Activated T-helper 1 cell treated with anti-CD3 and anti-CD28 coated beads, Interleukin-12 subunit alpha, Interleukin-12 subunit beta, Interleukin-2, Interleukin-4 antibody, amounts not matched to agents 30 ng/mL and 10 ng/mL and 1 ng/mL, durations not matched to agents 14 hours and 24 hours and 36 hours (primary cell): Measurements from ENCODE around the gene RBM19. TPM values are rescaled to one million over a fixed set of nuclear protein-coding genes. Genes with fewer than 3 reads are reported as not detected.
"Not testable (repeated sequence)": the region's sequence is repeated elsewhere in the genome, so short reads cannot be mapped to it uniquely, and the experiment has no call there.

Experiments
- DNase-seq: peaks from one replicate; pipeline ENCODE4 v3.0.0; 2021; ENCODE audit warnings: low spot score
- H3K27ac Mint-ChIP-seq: one replicate; pipeline ENCODE4 v1.8.0; 2021; ENCODE audit warnings: mild to moderate bottlenecking, mixed read lengths
- H3K27me3 Mint-ChIP-seq: one replicate; pipeline ENCODE4 v1.8.0; 2022; ENCODE audit warnings: mild to moderate bottlenecking, moderate library complexity, mixed read lengths; ENCODE audit not compliant: insufficient read depth
- H3K36me3 Mint-ChIP-seq: one replicate; pipeline ENCODE4 v1.8.0; 2021; ENCODE audit warnings: low read depth, mixed read lengths
- H3K4me1 Mint-ChIP-seq: one replicate; pipeline ENCODE4 v1.8.0; 2021; ENCODE audit warnings: low read depth, mixed read lengths
- H3K4me3 Mint-ChIP-seq: one replicate; pipeline ENCODE4 v1.8.0; 2021; ENCODE audit warnings: mild to moderate bottlenecking, moderate library complexity, mixed read lengths
- H3K9me3 Mint-ChIP-seq: one replicate; pipeline ENCODE4 v1.8.0; 2021; ENCODE audit warnings: mixed read lengths
- intact Hi-C: fragments of 100-400 bp; cut with micrococcal nuclease; formaldehyde crosslinking; loops from one replicate; pipeline ENCODE4 v1.15.1; 2024
- total RNA-seq: library from RNA; stranded (reverse); gene quantifications from 2 replicates; pipeline ENCODE4 v1.2.3, GENCODE V29; 2022

Gene RBM19
- total RNA-seq, 1 donor from 2014 or later = 102 TPM

- no peak for DNase-seq
- Mint-ChIP-seq H3K4me1 (no peaks in the 10 kb centered on the region), H3K4me3 (no peak overlapping the region), H3K27me3 (no peaks in the 10 kb centered on the region), H3K36me3 (peaks cover 1% of the 10 kb centered on the region), H3K27ac (no peak overlapping the region), H3K9me3 (no peaks in the 10 kb centered on the region)
- intact Hi-C loops = no loop called here
Observed at GRCh38 chr12:113823016-113823415, 143.1 kb downstream of the RBM19 start.

DNA sequence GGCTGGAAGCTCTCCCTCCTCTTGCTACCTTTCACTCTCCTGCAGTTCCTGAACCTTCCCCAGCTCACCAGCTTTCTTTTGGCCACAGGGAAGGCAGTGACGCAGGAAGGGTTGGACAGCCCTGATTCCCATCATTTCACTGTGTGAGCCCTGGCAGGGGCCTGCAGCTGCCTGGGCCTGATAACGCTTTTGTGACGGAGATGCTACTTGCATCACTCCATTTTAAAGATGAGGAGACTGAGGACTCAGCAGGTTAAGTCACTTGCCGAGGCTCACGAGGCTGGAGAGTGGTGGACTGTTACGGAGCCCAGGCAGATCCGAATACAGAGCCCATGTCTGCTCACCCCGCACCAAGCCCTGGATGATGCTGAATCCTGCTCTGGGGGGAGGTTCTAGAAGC lies 145.3 kb downstream of the RBM19 start:
- Mint-ChIP-seq H3K4me3 (no peak overlapping the region), H3K36me3 (peaks cover 2% of the 10 kb centered on the region), H3K9me3 (no peaks in the 10 kb centered on the region), H3K27ac (no peak overlapping the region), H3K4me1 (no peaks in the 10 kb centered on the region), H3K27me3 (no peaks in the 10 kb centered on the region)
- no peak for DNase-seq
- intact Hi-C loops = no loop called here

DNA sequence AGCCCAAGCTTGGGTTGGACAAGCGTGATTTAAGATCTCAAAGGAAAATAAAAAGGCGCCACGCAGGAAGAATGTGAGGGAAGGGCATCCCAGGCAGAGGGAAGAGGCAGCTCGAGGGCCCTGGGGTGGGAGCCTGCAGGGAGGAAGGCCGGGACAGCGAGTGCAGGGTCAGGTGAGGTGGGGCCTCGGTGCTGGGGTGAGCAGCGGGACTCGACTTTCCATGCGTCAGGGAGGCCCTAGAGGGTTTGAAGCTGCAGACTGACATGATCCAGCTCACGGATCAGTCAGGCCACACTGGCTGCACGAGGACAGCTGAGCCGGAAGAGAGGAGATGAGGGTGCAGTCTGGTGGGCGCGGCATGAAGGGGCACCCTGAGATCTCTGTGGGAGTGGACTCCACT lies 145.8 kb downstream of the RBM19 start:
- H3K4me3 Mint-ChIP-seq = no peak overlapping the region
- H3K9me3 Mint-ChIP-seq = no peaks in the 10 kb centered on the region
- H3K36me3 Mint-ChIP-seq = peaks cover 2% of the 10 kb centered on the region
- H3K4me1 Mint-ChIP-seq = no peaks in the 10 kb centered on the region
- no peaks in the 10 kb centered on the region for H3K27me3 Mint-ChIP-seq
- no peak for DNase-seq
- no peak overlapping the region for H3K27ac Mint-ChIP-seq
- intact Hi-C loops = no loop called here

DNA sequence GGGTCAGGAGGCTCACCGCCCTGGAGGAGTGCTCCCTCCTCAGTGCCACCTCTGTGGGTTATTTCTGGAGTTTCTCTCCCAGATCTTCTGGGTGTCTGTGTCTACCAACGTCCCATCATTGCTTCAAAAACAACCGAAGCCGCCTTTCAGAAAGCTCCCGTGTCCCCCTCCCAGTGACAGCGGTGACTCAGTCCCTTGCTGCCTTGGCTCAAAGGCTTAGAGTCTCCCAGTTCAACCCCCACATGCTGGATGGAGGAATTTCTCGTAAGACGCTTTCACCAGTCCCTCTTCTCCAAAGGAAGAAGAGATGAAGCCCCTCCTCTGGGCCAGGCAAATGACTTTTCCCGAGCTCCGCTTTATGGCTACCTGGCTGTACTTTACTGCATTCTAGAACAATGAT lies 146.6 kb downstream of the RBM19 start:
- Mint-ChIP-seq H3K27ac (no peak overlapping the region), H3K9me3 (no peaks in the 10 kb centered on the region), H3K27me3 (no peaks in the 10 kb centered on the region), H3K4me3 (no peak overlapping the region), H3K36me3 (peaks cover 2% of the 10 kb centered on the region), H3K4me1 (no peaks in the 10 kb centered on the region)
- no peak for DNase-seq
- intact Hi-C loops = no loop called here

DNA sequence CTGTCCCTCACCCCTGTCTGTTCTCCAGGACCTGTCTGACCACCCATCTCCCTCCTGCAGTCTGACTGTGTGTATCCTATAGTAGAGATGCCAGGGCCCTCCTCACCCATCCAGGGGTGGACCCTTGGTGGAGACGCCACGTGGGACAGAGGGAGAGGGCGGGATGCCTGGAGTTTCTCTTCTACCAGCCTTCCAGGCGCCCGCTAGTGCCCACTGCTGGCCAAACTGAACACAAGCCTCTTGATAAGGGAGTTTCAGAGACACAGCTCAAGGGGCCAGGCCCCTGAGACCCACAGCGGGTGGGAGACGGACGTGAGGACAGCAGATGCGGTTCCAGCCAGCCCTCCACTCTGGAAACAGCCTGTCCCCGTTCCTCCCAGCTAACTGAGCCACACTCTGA lies 147.3 kb downstream of the RBM19 start:
- DNase-seq = no peak
- no peak overlapping the region for H3K27ac Mint-ChIP-seq
- H3K27me3 Mint-ChIP-seq = no peaks in the 10 kb centered on the region
- H3K36me3 Mint-ChIP-seq = peaks cover 2% of the 10 kb centered on the region
- intact Hi-C loops = no loop called here
- H3K4me3 Mint-ChIP-seq = no peak overlapping the region
- H3K4me1 Mint-ChIP-seq = no peaks in the 10 kb centered on the region
- H3K9me3 Mint-ChIP-seq = no peaks in the 10 kb centered on the region

DNA sequence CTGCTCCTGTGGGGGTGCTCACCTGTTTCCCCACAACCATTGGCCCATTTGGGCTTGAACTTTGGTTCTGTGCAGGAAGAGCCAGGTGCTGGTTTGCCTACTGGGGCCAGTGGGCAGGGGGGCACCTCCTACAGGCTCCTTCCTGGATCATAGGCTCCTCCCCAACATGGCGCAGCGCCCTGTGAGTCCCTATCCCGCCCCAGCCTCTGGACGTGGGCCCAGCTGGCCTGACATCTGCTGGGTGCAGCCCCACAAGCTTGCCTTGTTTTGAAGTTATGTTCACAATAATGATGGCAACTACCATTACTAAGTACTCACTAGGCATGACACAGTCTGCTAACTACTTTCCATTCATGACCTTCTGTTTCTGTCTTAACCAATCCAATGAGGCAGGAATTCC lies 147.8 kb downstream of the RBM19 start:
- no peak for DNase-seq
- no peaks in the 10 kb centered on the region for H3K4me1 Mint-ChIP-seq
- intact Hi-C loops = no loop called here
- H3K27ac Mint-ChIP-seq = no peak overlapping the region
- no peaks in the 10 kb centered on the region for H3K27me3 Mint-ChIP-seq
- H3K4me3 Mint-ChIP-seq = no peak overlapping the region
- H3K36me3 Mint-ChIP-seq = peaks cover 2% of the 10 kb centered on the region
- H3K9me3 Mint-ChIP-seq = no peaks in the 10 kb centered on the region

DNA sequence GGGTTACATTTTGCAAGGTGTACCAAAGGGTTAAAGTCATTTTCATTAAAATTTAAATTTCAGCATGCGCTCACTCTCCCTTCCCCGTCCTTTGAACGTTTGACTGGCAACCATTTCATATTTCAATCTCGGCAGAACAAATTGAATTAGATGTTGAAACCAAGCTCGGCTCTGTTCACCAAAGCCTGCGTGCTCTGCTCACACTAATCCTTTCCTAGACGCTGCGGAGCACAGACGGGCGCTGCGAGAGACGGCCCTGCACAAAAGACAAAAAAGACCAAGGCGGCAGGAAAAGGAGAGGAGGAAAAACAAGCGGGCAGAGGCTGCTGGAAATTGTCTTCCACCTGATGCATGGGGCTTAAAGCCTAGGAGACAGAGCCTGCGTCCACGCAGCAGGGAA lies 149.3 kb downstream of the RBM19 start:
- intact Hi-C loops = no loop called here
- no peak for DNase-seq
- H3K36me3 Mint-ChIP-seq = peaks cover 2% of the 10 kb centered on the region
- H3K9me3 Mint-ChIP-seq = no peaks in the 10 kb centered on the region
- no peak overlapping the region for H3K27ac Mint-ChIP-seq
- no peaks in the 10 kb centered on the region for H3K4me1 Mint-ChIP-seq
- no peaks in the 10 kb centered on the region for H3K27me3 Mint-ChIP-seq
- H3K4me3 Mint-ChIP-seq = no peak overlapping the region

- no peaks in the 10 kb centered on the region for H3K4me1 Mint-ChIP-seq
- H3K27me3 Mint-ChIP-seq = no peaks in the 10 kb centered on the region
- no peak for DNase-seq
- no peak overlapping the region for H3K27ac Mint-ChIP-seq
- peaks cover 2% of the 10 kb centered on the region for H3K36me3 Mint-ChIP-seq
- intact Hi-C loops = no loop called here
- no peak overlapping the region for H3K4me3 Mint-ChIP-seq
- H3K9me3 Mint-ChIP-seq = no peaks in the 10 kb centered on the region
Observed at GRCh38 chr12:113815031-113815430, 151.1 kb downstream of the RBM19 start.

- intact Hi-C loops = no loop called here
- H3K36me3 Mint-ChIP-seq = peaks cover 4% of the 10 kb centered on the region
- no peaks in the 10 kb centered on the region for H3K9me3 Mint-ChIP-seq
- H3K4me1 Mint-ChIP-seq = no peaks in the 10 kb centered on the region
- DNase-seq = no peak
- H3K27me3 Mint-ChIP-seq = no peaks in the 10 kb centered on the region
- no peak overlapping the region for H3K4me3 Mint-ChIP-seq
- H3K27ac Mint-ChIP-seq = no peak overlapping the region
Observed at GRCh38 chr12:113813229-113813541, 152.9 kb downstream of the RBM19 start.

- H3K4me1 Mint-ChIP-seq = no peaks in the 10 kb centered on the region
- H3K9me3 Mint-ChIP-seq = no peaks in the 10 kb centered on the region
- no peaks in the 10 kb centered on the region for H3K27me3 Mint-ChIP-seq
- peaks cover 6% of the 10 kb centered on the region for H3K36me3 Mint-ChIP-seq
- H3K4me3 Mint-ChIP-seq = no peak overlapping the region
- no peak for DNase-seq
- H3K27ac Mint-ChIP-seq = no peak overlapping the region
- intact Hi-C loops = no loop called here
Observed at GRCh38 chr12:113812411-113813228, 153.5 kb downstream of the RBM19 start.

DNA sequence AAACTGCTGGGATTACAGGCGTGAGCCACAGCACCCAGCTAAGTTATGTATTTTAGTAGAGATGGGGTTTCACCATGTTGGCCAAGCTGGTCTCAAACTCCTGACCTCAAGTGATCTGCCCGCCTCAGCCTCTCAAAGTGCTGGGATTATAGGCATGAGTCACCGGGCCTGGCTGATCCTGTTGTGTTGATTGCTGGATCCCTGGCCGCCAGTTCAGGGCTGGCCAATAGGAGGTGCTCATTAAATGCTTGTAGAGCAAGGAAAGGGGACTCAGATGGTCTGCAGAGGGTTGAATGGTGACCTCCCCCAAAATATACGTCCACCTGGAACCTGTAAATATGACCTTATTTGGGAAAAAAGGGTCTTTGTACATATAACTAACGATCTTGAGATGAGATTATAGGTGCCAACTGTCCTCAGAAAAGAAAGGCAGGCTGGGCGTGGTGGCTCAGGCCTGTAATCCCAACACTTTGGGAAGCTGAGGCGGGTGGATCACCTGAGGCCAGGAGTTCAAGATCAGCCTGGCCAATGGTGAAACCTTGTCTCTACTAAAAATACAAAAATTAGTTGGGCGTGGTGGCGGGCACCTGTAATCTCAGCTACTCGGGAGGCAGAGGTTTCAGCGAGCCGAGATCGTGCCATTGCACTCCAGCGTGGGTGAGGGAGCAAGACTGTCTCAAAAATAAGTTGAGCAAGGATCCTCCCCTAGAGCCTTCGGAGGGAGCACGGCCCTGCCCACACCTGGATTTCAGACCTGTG lies 156.5 kb downstream of the RBM19 start:
- H3K27me3 Mint-ChIP-seq, H3K36me3 Mint-ChIP-seq, H3K4me1 Mint-ChIP-seq, H3K27ac Mint-ChIP-seq, intact Hi-C loops, DNase-seq, H3K4me3 Mint-ChIP-seq: not testable (repeated sequence)
- peaks cover 11% of the 10 kb centered on the region for H3K9me3 Mint-ChIP-seq

DNA sequence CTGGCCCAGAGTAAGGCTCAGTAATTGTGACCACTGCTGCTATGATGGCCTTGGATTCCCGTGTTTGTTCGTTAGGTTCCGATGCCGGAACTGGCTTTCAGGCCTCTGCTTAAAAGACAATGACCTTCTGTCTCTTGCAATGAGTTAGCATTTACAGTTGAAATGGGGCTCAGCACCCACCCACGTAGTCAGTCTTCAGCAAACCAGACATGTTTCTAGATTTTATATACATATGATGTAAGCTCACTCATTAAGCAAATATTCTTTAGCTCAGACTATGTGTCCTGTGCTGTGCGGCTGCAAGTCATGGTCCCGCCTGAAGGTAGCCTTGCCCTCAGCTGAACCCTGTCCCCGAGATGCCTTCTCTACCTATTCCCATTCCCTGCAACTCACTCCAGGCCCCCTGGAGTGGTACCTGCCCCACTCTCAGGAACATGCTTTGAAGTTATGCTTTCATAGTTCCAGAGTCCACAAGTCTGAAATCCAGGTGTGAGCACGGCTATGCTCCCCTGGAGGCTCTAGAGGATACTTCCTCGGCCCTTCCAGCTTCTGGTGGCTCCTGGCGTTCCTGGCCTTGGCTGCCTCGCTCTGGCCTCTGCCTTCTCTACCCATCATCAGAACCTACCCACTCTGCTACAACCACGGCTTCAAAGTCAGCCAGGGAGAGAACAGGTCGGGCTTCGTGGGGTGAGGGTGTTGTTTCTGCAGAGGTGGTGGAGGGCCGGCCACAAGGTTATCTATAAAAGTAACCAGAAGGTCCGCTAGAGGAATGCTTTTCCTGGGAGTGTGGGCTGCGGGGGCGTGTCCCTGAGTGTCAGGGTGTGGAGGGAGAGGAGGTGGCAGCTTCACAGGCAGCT lies 157.8 kb downstream of the RBM19 start:
- no peak overlapping the region for H3K4me3 Mint-ChIP-seq
- H3K27me3 Mint-ChIP-seq = no peaks in the 10 kb centered on the region
- intact Hi-C loops = no loop called here
- H3K36me3 Mint-ChIP-seq = peaks cover 5% of the 10 kb centered on the region
- DNase-seq = no peak
- H3K4me1 Mint-ChIP-seq = no peaks in the 10 kb centered on the region
- H3K27ac Mint-ChIP-seq = no peak overlapping the region
- peaks cover 11% of the 10 kb centered on the region for H3K9me3 Mint-ChIP-seq

GRCh38 chr12:113805673-113806072 lies 160.5 kb downstream of the RBM19 start:
- H3K9me3 Mint-ChIP-seq = peaks cover 11% of the 10 kb centered on the region
- intact Hi-C loops = no loop called here
- H3K27me3 Mint-ChIP-seq = no peaks in the 10 kb centered on the region
- no peak overlapping the region for H3K27ac Mint-ChIP-seq
- H3K4me3 Mint-ChIP-seq = no peak overlapping the region
- no peaks in the 10 kb centered on the region for H3K4me1 Mint-ChIP-seq
- peaks cover 5% of the 10 kb centered on the region for H3K36me3 Mint-ChIP-seq
- no peak for DNase-seq
